ENCODE data around the gene RBM38.

- TF ChIP-seq CTCF (IDR thresholded peaks at IDR 0.05; ENCODE audit: low read depth, low read length) (no peak), EZH2phosphoT487 (IDR thresholded peaks at IDR 0.05; ENCODE audit: low read depth) (no peak)
Observed at GRCh38 chr20:57426271-57426689, 35.1 kb downstream of the RBM38 start.
